Neutrophil (primary cell): Measurements from ENCODE around the gene TACR1.

Experiments used
- H3K27ac ChIP-seq: fragments of 200-600 bp; sonication (generic); 2 replicates; pipeline ENCODE4 v1.5.1; 2016; ENCODE audit warnings: mild to moderate bottlenecking, moderate library complexity
- H3K27me3 ChIP-seq: fragments of 200-600 bp; sonication (generic); 2 replicates; pipeline ENCODE4 v1.6.0; 2016; ENCODE audit warnings: mild to moderate bottlenecking
- H3K36me3 ChIP-seq: fragments of 200-600 bp; sonication (generic); 2 replicates; pipeline ENCODE4 v1.5.1; 2017
- H3K4me1 ChIP-seq, 2 experiments: fragments of 200-600 bp in 1 of 2; sonication (generic) in 1 of 2; 1 replicate in 1 of 2; 2 replicates in 1 of 2; pipeline versions ENCODE4 v1.5.1 to v1.6.1; 2013 to 2016; ENCODE audit warnings: low read depth in 1 of 2, low read length in 1 of 2, mild to moderate bottlenecking in 1 of 2, moderate library complexity in 1 of 2; ENCODE audit not compliant: control insufficient read depth in 1 of 2, insufficient read depth in 1 of 2
- H3K4me3 ChIP-seq, 2 experiments: fragments of 200-600 bp in 1 of 2; sonication (generic) in 1 of 2; 1 replicate in 1 of 2; 2 replicates in 1 of 2; pipeline ENCODE4 v1.5.1; 2013 to 2016; ENCODE audit warnings: low read depth in 1 of 2, low read length in 1 of 2, mild to moderate bottlenecking in 1 of 2, moderate library complexity in 1 of 2
- H3K9me3 ChIP-seq: fragments of 200-600 bp; sonication (generic); 2 replicates; pipeline ENCODE4 v1.5.1; 2016
- CTCF ChIP-seq: fragments of 200-600 bp; sonication (generic); IDR thresholded peaks from 2 replicates; pipeline ENCODE4 v1.5.1; 2016; ENCODE audit warnings: antibody characterized with exemption

TACR1 gene

GRCh38 chr2:74999468-74999867, 199.9 kb downstream of the TACR1 start:
- no peak overlapping the region for H3K4me3 ChIP-seq
- no peak overlapping the region for H3K27ac ChIP-seq
- H3K9me3 ChIP-seq, result no peaks in the 10 kb centered on the region
- no peaks in the 10 kb centered on the region for H3K4me1 ChIP-seq
- H3K27me3 ChIP-seq, result no peaks in the 10 kb centered on the region
- no peaks in the 10 kb centered on the region for H3K36me3 ChIP-seq
- no peak for TF ChIP-seq CTCF
